ENCODE measurements around the gene TMEM89.

Gene TMEM89

GRCh38 chr3:48624767-48625166, 3.2 kb upstream of the TMEM89 start:
- no peak for DNase-seq
- Histone ChIP-seq H3K36me3 (no peaks in the 10 kb centered on the region), H3K4me1 (no peaks in the 10 kb centered on the region), H3K27me3 (no peaks in the 10 kb centered on the region), H3K4me3 (ENCODE audit: low read depth, low read length) (no peak overlapping the region), H3K9me3 (no peaks in the 10 kb centered on the region)
- no peak for TF ChIP-seq CTCF (IDR thresholded peaks at IDR 0.05; ENCODE audit: low read depth, low read length)

- H3K4me3 ChIP-seq (ENCODE audit: low read depth, low read length) = no peak overlapping the region
- H3K9me3 ChIP-seq = no peaks in the 10 kb centered on the region
- TF ChIP-seq CTCF (IDR thresholded peaks at IDR 0.05; ENCODE audit: low read depth, low read length) = no peak
- DNase-seq = no peak
- no peaks in the 10 kb centered on the region for H3K27me3 ChIP-seq
- no peaks in the 10 kb centered on the region for H3K36me3 ChIP-seq
- H3K4me1 ChIP-seq = no peaks in the 10 kb centered on the region
Measured at GRCh38 chr3:48623851-48624547, 2.4 kb upstream of the TMEM89 start.

GRCh38 chr3:48619541-48620524, 1.7 kb downstream of the TMEM89 start:
- TF ChIP-seq CTCF (IDR thresholded peaks at IDR 0.05; ENCODE audit: low read depth, low read length) = no peak
- no peak for DNase-seq
- H3K36me3 ChIP-seq = no peaks in the 10 kb centered on the region
- H3K4me1 ChIP-seq = no peaks in the 10 kb centered on the region
- no peaks in the 10 kb centered on the region for H3K27me3 ChIP-seq
- H3K9me3 ChIP-seq = no peaks in the 10 kb centered on the region
- no peak overlapping the region for H3K4me3 ChIP-seq (ENCODE audit: low read depth, low read length)

GRCh38 chr3:48617559-48617958, 4.0 kb downstream of the TMEM89 start:
- DNase-seq = no peak
- H3K27me3 ChIP-seq = no peaks in the 10 kb centered on the region

GRCh38 chr3:48614044-48614443, 7.5 kb downstream of the TMEM89 start:
- H3K27me3 ChIP-seq = no peaks in the 10 kb centered on the region
- DNase-seq = no peak
- no peaks in the 10 kb centered on the region for H3K36me3 ChIP-seq
- no peak for TF ChIP-seq CTCF (IDR thresholded peaks at IDR 0.05; ENCODE audit: low read depth, low read length)
- no peak overlapping the region for H3K4me3 ChIP-seq (ENCODE audit: low read depth, low read length)
- no peaks in the 10 kb centered on the region for H3K9me3 ChIP-seq
- no peaks in the 10 kb centered on the region for H3K4me1 ChIP-seq

More at GRCh38 chr3:48617559-48617958, 4.0 kb downstream of the TMEM89 start:
- no peak for TF ChIP-seq CTCF (IDR thresholded peaks at IDR 0.05; ENCODE audit: low read depth, low read length)
- Histone ChIP-seq H3K4me3 (ENCODE audit: low read depth, low read length) (no peak overlapping the region), H3K9me3 (no peaks in the 10 kb centered on the region), H3K36me3 (no peaks in the 10 kb centered on the region), H3K4me1 (no peaks in the 10 kb centered on the region)
